Measurements from ENCODE around the gene COL18A1. TPM values are rescaled to one million over a fixed set of nuclear protein-coding genes. Genes with fewer than 3 reads are reported as not detected.

Gene COL18A1
- total and polyA plus RNA-seq, 9 of the 15 experiments (the other 6 are each of a cell fraction or from before 2014, with no cell fraction given): 0.14 to 16.4 (median 2.0) TPM

DNA sequence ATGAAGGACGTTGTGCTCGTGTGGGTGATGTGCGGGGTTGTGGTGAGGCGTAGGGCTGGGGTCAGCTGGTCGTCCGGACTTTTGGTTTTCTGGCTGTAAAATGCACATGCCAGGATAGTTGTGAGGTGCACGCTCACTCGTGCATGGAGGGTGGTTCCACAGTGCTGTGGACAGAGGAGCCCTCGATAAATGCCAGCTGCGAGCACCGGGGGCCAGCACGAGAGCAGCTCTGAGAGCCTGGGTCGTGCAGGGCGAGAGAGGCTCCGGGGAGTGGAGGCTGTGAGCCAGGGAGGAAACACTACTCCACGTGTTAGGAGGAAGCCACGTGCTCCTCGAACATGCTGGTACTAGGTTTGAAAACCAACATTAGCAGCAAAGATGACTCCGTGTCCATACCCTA, 39.4 kb downstream of the COL18A1 start (continued):
- TF ChIP-seq, protein P1, sequence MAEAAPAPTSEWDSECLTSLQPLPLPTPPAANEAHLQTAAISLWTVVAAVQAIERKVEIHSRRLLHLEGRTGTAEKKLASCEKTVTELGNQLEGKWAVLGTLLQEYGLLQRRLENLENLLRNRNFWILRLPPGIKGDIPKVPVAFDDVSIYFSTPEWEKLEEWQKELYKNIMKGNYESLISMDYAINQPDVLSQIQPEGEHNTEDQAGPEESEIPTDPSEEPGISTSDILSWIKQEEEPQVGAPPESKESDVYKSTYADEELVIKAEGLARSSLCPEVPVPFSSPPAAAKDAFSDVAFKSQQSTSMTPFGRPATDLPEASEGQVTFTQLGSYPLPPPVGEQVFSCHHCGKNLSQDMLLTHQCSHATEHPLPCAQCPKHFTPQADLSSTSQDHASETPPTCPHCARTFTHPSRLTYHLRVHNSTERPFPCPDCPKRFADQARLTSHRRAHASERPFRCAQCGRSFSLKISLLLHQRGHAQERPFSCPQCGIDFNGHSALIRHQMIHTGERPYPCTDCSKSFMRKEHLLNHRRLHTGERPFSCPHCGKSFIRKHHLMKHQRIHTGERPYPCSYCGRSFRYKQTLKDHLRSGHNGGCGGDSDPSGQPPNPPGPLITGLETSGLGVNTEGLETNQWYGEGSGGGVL (CRISPR knock-in tag; IDR thresholded peaks at IDR 0.05): no peak
- TF ChIP-seq, protein P2, sequence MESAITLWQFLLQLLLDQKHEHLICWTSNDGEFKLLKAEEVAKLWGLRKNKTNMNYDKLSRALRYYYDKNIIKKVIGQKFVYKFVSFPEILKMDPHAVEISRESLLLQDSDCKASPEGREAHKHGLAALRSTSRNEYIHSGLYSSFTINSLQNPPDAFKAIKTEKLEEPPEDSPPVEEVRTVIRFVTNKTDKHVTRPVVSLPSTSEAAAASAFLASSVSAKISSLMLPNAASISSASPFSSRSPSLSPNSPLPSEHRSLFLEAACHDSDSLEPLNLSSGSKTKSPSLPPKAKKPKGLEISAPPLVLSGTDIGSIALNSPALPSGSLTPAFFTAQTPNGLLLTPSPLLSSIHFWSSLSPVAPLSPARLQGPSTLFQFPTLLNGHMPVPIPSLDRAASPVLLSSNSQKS (CRISPR knock-in tag; IDR thresholded peaks at IDR 0.05): no peak
- TF ChIP-seq TAL1 (IDR thresholded peaks at IDR 0.05): no peak
- TF ChIP-seq, protein P3, sequence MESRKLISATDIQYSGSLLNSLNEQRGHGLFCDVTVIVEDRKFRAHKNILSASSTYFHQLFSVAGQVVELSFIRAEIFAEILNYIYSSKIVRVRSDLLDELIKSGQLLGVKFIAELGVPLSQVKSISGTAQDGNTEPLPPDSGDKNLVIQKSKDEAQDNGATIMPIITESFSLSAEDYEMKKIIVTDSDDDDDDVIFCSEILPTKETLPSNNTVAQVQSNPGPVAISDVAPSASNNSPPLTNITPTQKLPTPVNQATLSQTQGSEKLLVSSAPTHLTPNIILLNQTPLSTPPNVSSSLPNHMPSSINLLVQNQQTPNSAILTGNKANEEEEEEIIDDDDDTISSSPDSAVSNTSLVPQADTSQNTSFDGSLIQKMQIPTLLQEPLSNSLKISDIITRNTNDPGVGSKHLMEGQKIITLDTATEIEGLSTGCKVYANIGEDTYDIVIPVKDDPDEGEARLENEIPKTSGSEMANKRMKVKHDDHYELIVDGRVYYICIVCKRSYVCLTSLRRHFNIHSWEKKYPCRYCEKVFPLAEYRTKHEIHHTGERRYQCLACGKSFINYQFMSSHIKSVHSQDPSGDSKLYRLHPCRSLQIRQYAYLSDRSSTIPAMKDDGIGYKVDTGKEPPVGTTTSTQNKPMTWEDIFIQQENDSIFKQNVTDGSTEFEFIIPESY (CRISPR knock-in tag; IDR thresholded peaks at IDR 0.05): no peak
- no peak for TF ChIP-seq KHSRP (IDR thresholded peaks at IDR 0.05)
- TF ChIP-seq, protein P4, sequence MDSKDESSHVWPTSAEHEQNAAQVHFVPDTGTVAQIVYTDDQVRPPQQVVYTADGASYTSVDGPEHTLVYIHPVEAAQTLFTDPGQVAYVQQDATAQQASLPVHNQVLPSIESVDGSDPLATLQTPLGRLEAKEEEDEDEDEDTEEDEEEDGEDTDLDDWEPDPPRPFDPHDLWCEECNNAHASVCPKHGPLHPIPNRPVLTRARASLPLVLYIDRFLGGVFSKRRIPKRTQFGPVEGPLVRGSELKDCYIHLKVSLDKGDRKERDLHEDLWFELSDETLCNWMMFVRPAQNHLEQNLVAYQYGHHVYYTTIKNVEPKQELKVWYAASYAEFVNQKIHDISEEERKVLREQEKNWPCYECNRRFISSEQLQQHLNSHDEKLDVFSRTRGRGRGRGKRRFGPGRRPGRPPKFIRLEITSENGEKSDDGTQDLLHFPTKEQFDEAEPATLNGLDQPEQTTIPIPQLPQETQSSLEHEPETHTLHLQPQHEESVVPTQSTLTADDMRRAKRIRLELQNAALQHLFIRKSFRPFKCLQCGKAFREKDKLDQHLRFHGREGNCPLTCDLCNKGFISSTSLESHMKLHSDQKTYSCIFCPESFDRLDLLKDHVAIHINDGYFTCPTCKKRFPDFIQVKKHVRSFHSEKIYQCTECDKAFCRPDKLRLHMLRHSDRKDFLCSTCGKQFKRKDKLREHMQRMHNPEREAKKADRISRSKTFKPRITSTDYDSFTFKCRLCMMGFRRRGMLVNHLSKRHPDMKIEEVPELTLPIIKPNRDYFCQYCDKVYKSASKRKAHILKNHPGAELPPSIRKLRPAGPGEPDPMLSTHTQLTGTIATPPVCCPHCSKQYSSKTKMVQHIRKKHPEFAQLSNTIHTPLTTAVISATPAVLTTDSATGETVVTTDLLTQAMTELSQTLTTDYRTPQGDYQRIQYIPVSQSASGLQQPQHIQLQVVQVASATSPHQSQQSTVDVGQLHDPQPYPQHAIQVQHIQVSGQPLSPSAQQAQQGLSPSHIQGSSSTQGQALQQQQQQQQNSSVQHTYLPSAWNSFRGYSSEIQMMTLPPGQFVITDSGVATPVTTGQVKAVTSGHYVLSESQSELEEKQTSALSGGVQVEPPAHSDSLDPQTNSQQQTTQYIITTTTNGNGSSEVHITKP (IDR thresholded peaks at IDR 0.05; ENCODE audit: partially characterized antibody): no peak
- TF ChIP-seq ELF2 (CRISPR knock-in tag; IDR thresholded peaks at IDR 0.05): no peak
- TF ChIP-seq, protein P5, sequence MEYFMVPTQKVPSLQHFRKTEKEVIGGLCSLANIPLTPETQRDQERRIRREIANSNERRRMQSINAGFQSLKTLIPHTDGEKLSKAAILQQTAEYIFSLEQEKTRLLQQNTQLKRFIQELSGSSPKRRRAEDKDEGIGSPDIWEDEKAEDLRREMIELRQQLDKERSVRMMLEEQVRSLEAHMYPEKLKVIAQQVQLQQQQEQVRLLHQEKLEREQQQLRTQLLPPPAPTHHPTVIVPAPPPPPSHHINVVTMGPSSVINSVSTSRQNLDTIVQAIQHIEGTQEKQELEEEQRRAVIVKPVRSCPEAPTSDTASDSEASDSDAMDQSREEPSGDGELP (CRISPR knock-in tag; IDR thresholded peaks at IDR 0.05; ENCODE audit: borderline replicate concordance): no peak
- TF ChIP-seq ESRRB (CRISPR knock-in tag; IDR thresholded peaks at IDR 0.05; ENCODE audit: borderline replicate concordance): no peak
